ENCODE measurements around the gene ZCCHC4. TPM values are rescaled to one million over a fixed set of nuclear protein-coding genes. Genes with fewer than 3 reads are reported as not detected.

The ZCCHC4 gene
- total RNA-seq, 2 donors from 2014 or later, result 8.1 to 14.1 TPM

DNA sequence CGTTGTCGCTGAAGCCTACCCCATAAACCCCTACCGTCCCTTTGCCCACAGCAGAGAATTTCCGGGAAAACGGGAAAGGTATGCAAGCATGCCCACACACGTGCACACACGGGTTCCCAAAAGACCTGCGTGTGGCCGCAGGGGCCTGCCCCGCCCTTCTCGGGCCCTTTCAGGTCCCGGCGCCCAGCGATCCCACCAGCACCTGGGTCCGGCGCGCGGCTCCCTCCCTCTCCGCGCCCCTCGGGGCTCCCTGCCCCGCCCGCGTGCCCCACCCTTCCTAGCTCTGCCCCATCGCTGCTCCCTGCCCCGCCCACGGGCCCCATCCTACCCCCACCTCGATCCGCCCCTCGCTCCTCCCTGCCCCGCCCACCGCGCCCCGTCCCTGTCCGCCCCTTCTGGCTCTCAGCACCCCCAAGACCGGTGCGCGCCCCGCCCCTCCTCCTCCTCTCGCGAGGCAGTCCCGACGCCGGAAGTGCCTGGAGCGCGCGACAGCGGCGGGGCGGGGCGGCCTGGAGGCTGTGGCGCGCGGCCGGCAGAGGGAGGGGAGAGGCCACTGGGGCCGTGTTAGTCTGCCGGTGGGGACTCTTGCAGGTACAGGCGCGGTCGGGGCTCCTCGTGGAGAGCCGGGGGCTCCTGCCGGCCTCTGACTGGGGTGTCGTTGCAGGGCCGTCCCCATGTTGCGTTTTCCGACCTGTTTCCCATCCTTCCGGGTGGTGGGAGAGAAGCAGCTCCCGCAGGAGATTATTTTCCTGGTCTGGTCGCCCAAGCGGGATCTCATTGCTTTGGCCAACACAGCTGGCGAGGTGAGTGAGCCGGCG, 64.4 kb downstream of the ZCCHC4 start, which contains the start of gene ANAPC4:
Gene ANAPC4 (plus strand): TSS at position 510 of the 818 bp plus-strand sequence. CDS start 165 bp downstream, at position 675.
- Histone ChIP-seq H3K36me3 (peaks cover 5% of the 10 kb centered on the region), H3K4me3 (peak within 1 kb of the TSS; percentile 98), H3K27ac (peak within 1 kb of the TSS; percentile 69 to 70), H3K9me3 (no peaks in the 10 kb centered on the region), H3K4me1 (ENCODE audit: control insufficient read depth in 1 of 2, low read depth in 2 of 2) (peaks cover 4 to 25% of the 10 kb centered on the region in 2 donors), H3K27me3 (replicated peaks; ENCODE audit: insufficient read depth) (no peaks in the 10 kb centered on the region)
- peak; percentile 12 for TF ChIP-seq CTCF (IDR thresholded peaks at IDR 0.05)
- ATAC-seq (ENCODE audit: insufficient number of reproducible peaks, low FRiP score, low read depth) (peak; percentile 82), DNase-seq (ENCODE audit: low spot score) (peak; percentile 82)

- Histone ChIP-seq H3K4me3 (peak overlapping the region; percentile 98), H3K27ac (peak overlapping the region; percentile 69 to 70), H3K4me1 (ENCODE audit: control insufficient read depth in 1 of 2, low read depth in 2 of 2) (peaks cover 4 to 25% of the 10 kb centered on the region in 2 donors), H3K27me3 (replicated peaks; ENCODE audit: insufficient read depth) (no peaks in the 10 kb centered on the region), H3K36me3 (peaks cover 5% of the 10 kb centered on the region), H3K9me3 (no peaks in the 10 kb centered on the region)
- ATAC-seq (ENCODE audit: insufficient number of reproducible peaks, low FRiP score, low read depth) (no peak), DNase-seq (ENCODE audit: low spot score) (no peak)
- TF ChIP-seq CTCF (IDR thresholded peaks at IDR 0.05), result no peak
Measured at GRCh38 chr4:25377572-25378436, 65.2 kb downstream of the ZCCHC4 start.

DNA sequence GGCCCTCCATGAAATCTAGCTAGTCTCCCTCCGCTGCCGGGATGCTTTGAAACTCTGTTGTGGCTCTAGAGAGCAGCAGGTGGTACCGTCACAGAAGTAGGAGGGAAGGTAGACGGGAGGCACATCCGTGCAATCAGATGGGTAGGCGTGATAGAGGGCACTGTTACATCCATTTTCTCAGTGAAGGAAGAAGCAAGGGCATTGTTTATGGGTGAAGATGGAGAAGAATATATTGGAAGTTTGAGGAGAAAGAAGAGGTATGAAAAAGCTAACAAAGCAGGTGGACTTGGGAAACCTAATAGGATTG, 65.8 kb downstream of the ZCCHC4 start:
- peaks cover 5% of the 10 kb centered on the region for H3K36me3 ChIP-seq
- no peaks in the 10 kb centered on the region for H3K27me3 ChIP-seq (replicated peaks; ENCODE audit: insufficient read depth)
- no peaks in the 10 kb centered on the region for H3K9me3 ChIP-seq
- no peak for TF ChIP-seq CTCF (IDR thresholded peaks at IDR 0.05)
- peak overlapping the region; percentile 98 for H3K4me3 ChIP-seq
- H3K27ac ChIP-seq, result no peak overlapping the region
- H3K4me1 ChIP-seq (ENCODE audit: control insufficient read depth in 1 of 2, low read depth in 2 of 2), result peaks cover 4 to 25% of the 10 kb centered on the region in 2 donors
- ATAC-seq (ENCODE audit: insufficient number of reproducible peaks, low FRiP score, low read depth), result no peak
- DNase-seq (ENCODE audit: low spot score), result no peak

DNA sequence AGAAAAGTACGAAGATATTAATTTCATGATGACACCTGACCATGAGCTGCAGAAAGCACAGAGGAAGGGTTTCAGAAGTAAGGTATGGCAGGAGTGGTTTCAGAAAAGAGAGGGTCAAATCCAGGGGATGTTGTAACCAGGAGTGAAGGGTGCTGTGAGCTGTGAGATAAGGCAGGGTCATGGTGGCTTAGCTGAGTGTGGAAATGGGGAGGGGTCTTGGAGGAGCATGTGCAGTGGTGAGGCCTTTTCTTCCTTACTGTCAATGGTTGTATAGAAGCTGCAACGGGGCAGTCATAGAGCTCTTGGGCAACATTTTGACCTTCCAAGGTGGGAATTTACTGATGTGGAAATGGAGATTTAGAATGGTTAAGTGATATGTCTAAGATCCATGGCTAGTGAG, 67.0 kb downstream of the ZCCHC4 start:
- H3K36me3 ChIP-seq, result peaks cover 10% of the 10 kb centered on the region
- no peaks in the 10 kb centered on the region for H3K9me3 ChIP-seq
- no peak overlapping the region for H3K4me3 ChIP-seq
- TF ChIP-seq CTCF (IDR thresholded peaks at IDR 0.05), result no peak
- no peak for ATAC-seq (ENCODE audit: insufficient number of reproducible peaks, low FRiP score, low read depth)
- no peaks in the 10 kb centered on the region for H3K27me3 ChIP-seq (replicated peaks; ENCODE audit: insufficient read depth)
- DNase-seq (ENCODE audit: low spot score), result no peak
- H3K27ac ChIP-seq, result peak overlapping the region; percentile 23 to 33
- H3K4me1 ChIP-seq (ENCODE audit: control insufficient read depth in 1 of 2, low read depth in 2 of 2), result peaks cover 4 to 25% of the 10 kb centered on the region in 2 donors

- ATAC-seq (ENCODE audit: insufficient number of reproducible peaks, low FRiP score, low read depth), result no peak
- TF ChIP-seq CTCF (IDR thresholded peaks at IDR 0.05), result no peak
Measured at GRCh38 chr4:25383647-25384046, 71.1 kb downstream of the ZCCHC4 start.

More at GRCh38 chr4:25383647-25384046, 71.1 kb downstream of the ZCCHC4 start:
- Histone ChIP-seq H3K4me1 (ENCODE audit: control insufficient read depth in 1 of 2, low read depth in 2 of 2) (peaks cover 0 to 16% of the 10 kb centered on the region in 2 donors), H3K4me3 (no peak overlapping the region), H3K36me3 (peaks cover 18% of the 10 kb centered on the region), H3K27me3 (replicated peaks; ENCODE audit: insufficient read depth) (no peaks in the 10 kb centered on the region), H3K27ac (no peak overlapping the region), H3K9me3 (no peaks in the 10 kb centered on the region)
- DNase-seq (ENCODE audit: low spot score), result no peak
